Activated T-cell treated with anti-CD3 and anti-CD28 coated beads, Interleukin-2, amount 50 U/mL, for 4 hours (primary cell): ENCODE measurements around the gene ZNF830. TPM values are rescaled to one million over a fixed set of nuclear protein-coding genes. Genes with fewer than 3 reads are reported as not detected.
"Not testable (repeated sequence)": the region's sequence is repeated elsewhere in the genome, so short reads cannot be mapped to it uniquely, and the experiment has no call there.

Experiments
- ATAC-seq, 2 donors: fragments of 200-7000 bp; cut with Tn5 transposase; one replicate each; pipeline ENCODE4 v1.10.0; 2021
- DNase-seq: peaks from one replicate; pipeline ENCODE4 v3.0.0-alpha.2; 2020
- H3K27me3 Mint-ChIP-seq: one replicate; pipeline ENCODE4 v1.8.0; 2021; ENCODE audit warnings: low read depth, mixed read lengths
- H3K36me3 Mint-ChIP-seq: one replicate; pipeline ENCODE4 v1.8.0; 2022; ENCODE audit warnings: mixed read lengths; ENCODE audit not compliant: insufficient read depth
- H3K4me1 Mint-ChIP-seq: one replicate; pipeline ENCODE4 v1.8.0; 2021; ENCODE audit warnings: low read depth, mixed read lengths
- H3K4me3 Mint-ChIP-seq: one replicate; pipeline ENCODE4 v1.8.0; 2021; ENCODE audit warnings: mild to moderate bottlenecking, moderate library complexity, mixed read lengths
- H3K9me3 Mint-ChIP-seq: one replicate; pipeline ENCODE4 v1.8.0; 2021; ENCODE audit warnings: mixed read lengths
- total RNA-seq, 3 donors: library from RNA; stranded (reverse); gene quantifications; one replicate each; pipeline ENCODE4 v1.2.1, GENCODE V29; 2021

ZNF830 gene
- total RNA-seq, 3 donors from 2014 or later = 22.7 to 24.5 (median 22.8) TPM

DNA sequence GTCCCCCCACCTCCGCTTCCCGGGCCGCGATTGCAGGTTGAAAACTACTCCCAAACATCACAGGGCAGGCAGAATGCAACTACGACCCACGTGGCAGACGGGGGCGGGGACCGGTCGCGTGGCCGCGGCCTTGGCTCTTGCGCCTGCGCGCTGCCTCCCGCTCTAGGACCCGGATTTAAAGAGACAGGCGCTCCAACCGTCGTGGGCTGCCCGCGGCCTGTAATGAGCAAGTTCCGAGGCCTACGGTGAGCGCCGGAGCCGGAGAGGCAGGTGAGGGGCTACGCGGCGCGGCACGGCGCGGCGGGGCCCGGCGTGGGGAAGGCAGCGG, 19.0 kb downstream of the ZNF830 start, which contains the start of gene LIG3:
Gene LIG3 (plus strand): TSS at position 160 of the 328 bp plus-strand sequence. CDS start 2,494 bp downstream, outside the sequence.
- H3K27me3 Mint-ChIP-seq = no peaks in the 10 kb centered on the region
- H3K4me1 Mint-ChIP-seq = peaks cover 45% of the 10 kb centered on the region
- H3K4me3 Mint-ChIP-seq = peak within 1 kb of the TSS; percentile 94
- DNase-seq (peak; percentile 94), ATAC-seq (peak; percentile 84 to 86)
- H3K36me3 Mint-ChIP-seq = peaks cover 20% of the 10 kb centered on the region
- no peaks in the 10 kb centered on the region for H3K9me3 Mint-ChIP-seq

DNA sequence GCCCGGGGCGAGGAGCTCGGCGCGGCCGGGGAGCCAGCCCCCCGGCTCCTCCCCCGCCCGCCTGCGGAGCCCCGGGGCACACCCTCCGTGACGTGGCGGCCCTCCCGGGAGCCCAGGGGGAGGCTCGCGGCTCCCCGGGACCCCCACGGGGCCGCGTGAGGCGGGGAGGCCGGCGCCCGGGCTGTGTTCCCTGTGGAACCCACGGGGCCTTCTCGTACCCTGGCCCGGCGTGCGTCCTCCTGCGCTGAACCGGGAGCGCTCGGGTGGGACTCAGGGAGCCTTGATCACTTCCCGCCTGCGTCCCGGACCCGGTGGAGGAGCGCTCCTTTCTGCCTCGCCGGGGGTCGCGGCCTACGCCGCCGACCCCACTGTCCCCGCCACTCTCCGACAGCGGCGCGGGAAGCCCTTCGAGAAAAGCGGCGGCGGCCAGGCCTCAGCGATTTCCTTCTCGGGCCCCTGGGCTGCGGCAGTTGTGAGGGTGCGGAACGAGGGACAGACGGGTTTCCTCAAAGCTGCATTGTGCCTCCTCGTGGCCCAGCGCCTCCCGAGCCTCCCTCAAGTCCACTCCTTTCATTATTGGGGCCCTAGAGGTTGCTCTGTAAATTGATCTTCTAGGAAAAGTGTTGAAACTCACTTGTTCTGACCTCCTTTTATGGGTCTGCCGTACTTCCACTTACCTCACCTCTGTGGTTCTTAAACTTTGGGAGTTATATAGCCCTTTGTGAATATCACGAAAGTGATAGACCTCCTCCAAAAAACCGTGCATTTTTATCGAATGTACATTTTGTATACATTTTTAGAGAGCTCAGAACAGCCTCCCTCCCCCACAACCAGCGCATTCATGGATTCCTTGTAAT, 19.6 kb downstream of the ZNF830 start:
- peak overlapping the region; percentile 94 for H3K4me3 Mint-ChIP-seq
- H3K36me3 Mint-ChIP-seq = peaks cover 21% of the 10 kb centered on the region
- ATAC-seq = peak; percentile 90 to 91
- H3K27me3 Mint-ChIP-seq = no peaks in the 10 kb centered on the region
- H3K4me1 Mint-ChIP-seq = peaks cover 50% of the 10 kb centered on the region
- H3K9me3 Mint-ChIP-seq = no peaks in the 10 kb centered on the region
- DNase-seq = peak; percentile 78

DNA sequence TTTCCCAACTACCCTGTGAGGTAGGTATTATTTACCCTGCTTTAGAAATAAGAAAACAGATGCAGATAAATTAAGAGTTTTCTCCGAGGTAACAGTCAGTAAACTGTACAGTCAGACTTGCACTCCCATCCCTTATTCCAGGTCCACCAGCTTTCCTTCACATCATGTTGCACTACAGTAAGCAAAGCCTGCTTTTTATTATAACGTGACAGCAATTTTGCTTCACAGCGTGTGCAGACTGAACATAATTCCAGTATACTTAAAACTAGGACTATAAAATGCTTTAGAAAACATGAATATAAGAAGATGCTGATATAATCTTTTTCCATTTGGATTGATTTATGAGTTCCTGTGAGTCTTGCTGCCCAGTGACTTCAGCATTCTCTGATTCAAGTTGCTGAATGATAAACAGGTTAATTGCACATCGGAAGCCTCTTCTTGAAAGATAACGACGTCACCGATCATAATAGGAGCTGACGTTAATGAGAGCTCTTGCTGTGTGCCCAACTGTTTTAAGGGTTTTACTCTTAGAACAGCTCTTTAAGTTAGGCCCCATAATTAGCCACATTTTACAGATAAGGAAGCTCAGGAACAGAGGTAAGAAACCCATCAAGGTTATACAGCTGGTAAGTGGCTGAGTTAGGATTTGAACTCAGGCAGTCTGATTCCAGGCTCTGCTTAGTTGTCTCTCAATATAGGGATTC, 20.4 kb downstream of the ZNF830 start:
- Mint-ChIP-seq H3K27me3 (no peaks in the 10 kb centered on the region), H3K36me3 (peaks cover 27% of the 10 kb centered on the region), H3K9me3 (no peaks in the 10 kb centered on the region), H3K4me1 (peaks cover 50% of the 10 kb centered on the region), H3K4me3 (peak overlapping the region; percentile 94)
- DNase-seq (no peak), ATAC-seq (no peak)

DNA sequence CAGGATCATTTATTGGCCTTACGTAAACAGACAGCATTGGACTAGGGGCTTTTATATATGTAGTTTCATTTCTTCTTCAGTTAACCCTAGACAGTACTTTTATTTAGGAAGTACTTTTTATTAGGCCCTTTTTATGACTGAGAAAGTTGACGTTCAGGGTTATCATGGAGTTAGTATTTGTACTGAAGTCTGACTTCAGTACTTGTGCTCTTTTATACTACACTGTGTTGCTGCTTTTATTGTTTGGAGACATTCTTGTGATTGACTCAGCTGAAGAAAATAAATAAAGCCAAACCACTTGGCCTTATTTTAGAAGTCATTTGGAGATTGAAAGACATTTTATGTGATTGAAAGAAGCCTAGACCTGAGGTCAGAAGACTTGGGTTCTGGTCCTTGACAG, 25.9 kb downstream of the ZNF830 start:
- Mint-ChIP-seq H3K4me3 (no peak overlapping the region), H3K36me3 (peaks cover 59% of the 10 kb centered on the region), H3K9me3 (no peaks in the 10 kb centered on the region), H3K4me1 (peaks cover 30% of the 10 kb centered on the region), H3K27me3 (no peaks in the 10 kb centered on the region)
- ATAC-seq (no peak), DNase-seq (no peak)

DNA sequence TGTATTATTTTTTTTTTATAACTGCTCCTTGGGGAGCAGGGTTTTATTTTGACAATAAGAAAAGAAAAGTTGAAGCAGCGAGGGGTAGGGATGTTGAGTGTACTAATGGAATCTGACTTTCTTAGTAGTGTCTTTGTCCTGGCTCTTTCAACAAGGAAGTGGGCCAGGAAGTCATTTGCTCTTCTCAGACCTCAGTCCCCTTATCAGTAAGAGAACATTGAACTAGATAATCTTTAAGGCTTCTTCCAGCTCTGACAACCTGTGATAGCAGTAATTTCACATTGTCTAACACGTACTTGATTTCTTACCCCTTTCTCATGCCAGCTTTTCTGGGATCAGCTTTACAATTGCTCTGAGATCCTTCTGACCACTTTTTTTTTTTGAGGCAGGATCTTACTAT, 27.3 kb downstream of the ZNF830 start:
- Mint-ChIP-seq H3K27me3 (no peaks in the 10 kb centered on the region), H3K36me3 (peaks cover 64% of the 10 kb centered on the region), H3K9me3 (no peaks in the 10 kb centered on the region), H3K4me1 (peaks cover 18% of the 10 kb centered on the region), H3K4me3 (no peak overlapping the region)
- ATAC-seq (no peak), DNase-seq (no peak)

DNA sequence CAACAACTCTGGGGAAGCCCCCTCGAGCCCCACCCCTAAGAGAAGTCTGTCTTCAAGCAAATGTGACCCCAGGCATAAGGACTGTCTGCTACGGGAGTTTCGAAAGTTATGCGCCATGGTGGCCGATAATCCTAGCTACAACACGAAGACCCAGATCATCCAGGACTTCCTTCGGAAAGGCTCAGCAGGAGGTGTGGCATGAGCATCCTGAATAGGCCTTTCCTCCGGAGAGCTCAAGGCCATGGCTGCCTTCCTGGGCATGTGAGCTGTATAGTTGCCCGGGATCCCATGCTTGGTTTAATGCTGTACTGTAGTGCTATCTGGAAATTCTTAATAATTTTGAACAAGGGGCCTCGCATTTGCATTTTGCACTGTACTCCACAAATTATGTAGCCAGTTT, 28.1 kb downstream of the ZNF830 start:
- DNase-seq = no peak
- Mint-ChIP-seq H3K27me3 (no peaks in the 10 kb centered on the region), H3K4me3 (no peak overlapping the region), H3K4me1 (peaks cover 10% of the 10 kb centered on the region), H3K36me3 (peaks cover 62% of the 10 kb centered on the region), H3K9me3 (no peaks in the 10 kb centered on the region)
- ATAC-seq = no peak

DNA sequence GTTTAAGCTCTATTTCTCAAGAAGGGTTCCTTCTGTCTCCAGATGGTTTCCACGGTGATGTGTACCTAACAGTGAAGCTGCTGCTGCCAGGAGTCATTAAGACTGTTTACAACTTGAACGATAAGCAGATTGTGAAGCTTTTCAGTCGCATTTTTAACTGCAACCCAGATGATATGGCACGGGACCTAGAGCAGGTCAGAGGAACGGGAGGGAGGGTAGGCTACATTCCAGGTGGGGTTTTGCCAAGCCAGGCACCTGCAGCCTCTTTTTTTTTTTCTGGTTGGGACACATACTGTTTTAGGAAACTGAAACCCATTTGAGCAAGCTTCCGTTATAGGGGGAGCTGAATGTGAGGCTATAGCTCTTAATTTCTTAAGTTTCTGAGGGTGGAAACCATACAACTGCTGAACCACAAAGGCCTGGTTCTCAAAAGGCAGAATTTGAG, 29.6 kb downstream of the ZNF830 start:
- H3K9me3 Mint-ChIP-seq = no peaks in the 10 kb centered on the region
- DNase-seq (no peak), ATAC-seq (no peak)
- H3K36me3 Mint-ChIP-seq = peaks cover 65% of the 10 kb centered on the region
- H3K27me3 Mint-ChIP-seq = no peaks in the 10 kb centered on the region
- H3K4me3 Mint-ChIP-seq = no peak overlapping the region
- peaks cover 2% of the 10 kb centered on the region for H3K4me1 Mint-ChIP-seq

DNA sequence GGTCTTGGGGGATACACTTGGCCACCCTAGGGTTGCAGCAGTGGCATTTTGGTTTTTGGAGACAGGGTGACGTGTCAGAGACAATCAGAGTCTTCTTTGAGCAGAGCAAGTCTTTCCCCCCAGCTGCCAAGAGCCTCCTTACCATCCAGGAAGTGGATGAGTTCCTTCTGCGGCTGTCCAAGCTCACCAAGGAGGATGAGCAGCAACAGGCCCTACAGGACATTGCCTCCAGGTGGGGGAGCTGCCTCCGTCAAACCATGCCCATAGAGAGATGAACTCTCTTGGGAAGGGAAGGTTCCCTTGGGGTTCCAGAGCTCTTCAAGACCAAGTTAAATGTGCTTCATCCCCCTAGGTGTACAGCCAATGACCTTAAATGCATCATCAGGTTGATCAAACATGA, 30.3 kb downstream of the ZNF830 start:
- H3K36me3 Mint-ChIP-seq = peaks cover 64% of the 10 kb centered on the region
- peaks cover 2% of the 10 kb centered on the region for H3K4me1 Mint-ChIP-seq
- no peaks in the 10 kb centered on the region for H3K9me3 Mint-ChIP-seq
- H3K27me3 Mint-ChIP-seq = no peaks in the 10 kb centered on the region
- no peak overlapping the region for H3K4me3 Mint-ChIP-seq
- ATAC-seq = no peak
- DNase-seq = no peak

DNA sequence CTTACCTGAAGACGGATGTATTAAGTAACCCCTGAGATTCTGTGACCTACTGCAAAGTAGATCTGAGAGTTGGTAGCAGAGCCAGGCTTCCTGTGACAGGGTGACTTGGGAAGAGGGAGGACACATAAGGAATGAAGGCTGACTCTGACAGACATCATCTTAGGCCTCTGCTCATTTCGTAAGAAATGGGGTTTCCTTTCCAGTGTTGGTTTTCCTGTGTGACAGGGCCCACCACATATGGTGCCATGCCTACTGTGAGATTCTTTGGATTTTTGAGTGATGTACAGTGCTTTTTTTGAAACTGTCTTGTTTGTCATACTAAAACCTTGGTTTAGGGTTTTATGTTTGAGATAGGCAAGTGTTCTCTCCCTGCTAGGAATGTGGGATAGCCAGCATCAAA, 31.7 kb downstream of the ZNF830 start:
- H3K27me3 Mint-ChIP-seq = no peaks in the 10 kb centered on the region
- H3K4me1 Mint-ChIP-seq = peaks cover 3% of the 10 kb centered on the region
- no peak for ATAC-seq
- no peaks in the 10 kb centered on the region for H3K9me3 Mint-ChIP-seq
- no peak overlapping the region for H3K4me3 Mint-ChIP-seq
- peaks cover 64% of the 10 kb centered on the region for H3K36me3 Mint-ChIP-seq
- no peak for DNase-seq

DNA sequence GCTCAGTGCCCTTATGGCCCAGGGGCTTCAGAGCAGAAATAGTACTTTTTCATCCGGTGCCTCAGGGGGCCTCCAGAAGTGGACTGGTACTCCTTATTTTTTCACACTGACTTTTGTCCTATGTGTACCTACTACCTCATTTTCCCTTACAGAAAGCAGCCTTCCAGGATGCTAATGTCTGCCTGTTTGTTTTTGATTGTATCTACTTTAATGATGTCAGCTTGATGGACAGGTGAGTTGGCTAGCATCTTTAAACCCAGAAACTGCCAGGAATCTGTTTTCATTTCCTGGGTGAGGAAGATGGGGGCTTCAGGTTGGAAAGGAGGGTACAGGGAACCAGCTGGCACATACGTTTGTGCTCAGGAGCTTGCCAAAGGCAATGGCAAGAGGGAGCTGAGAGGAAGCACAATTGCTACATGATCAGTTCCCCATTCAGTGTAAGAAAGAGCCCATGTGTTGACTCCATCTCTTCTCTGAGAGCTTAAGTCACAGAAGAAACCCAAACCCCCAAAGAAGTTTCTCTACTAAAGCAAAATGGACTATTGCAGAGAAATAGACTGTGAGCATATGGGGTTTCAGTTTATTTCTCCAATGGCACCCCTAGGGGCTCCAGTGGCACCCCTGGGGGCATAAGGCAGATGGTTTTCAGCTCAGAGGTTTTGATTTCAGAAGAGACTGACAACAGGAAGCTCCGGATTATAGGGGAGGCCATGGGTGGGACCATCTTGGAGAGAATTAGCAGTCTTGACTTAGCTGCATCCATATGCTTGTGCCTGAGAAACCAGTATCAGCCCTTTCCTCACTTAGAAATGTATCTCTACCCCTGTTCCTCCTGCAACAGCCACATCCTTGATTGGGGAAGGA, 35.3 kb downstream of the ZNF830 start:
- H3K4me1 Mint-ChIP-seq = peaks cover 5% of the 10 kb centered on the region
- H3K36me3 Mint-ChIP-seq = peaks cover 49% of the 10 kb centered on the region
- no peaks in the 10 kb centered on the region for H3K9me3 Mint-ChIP-seq
- DNase-seq (no peak), ATAC-seq (no peak)
- H3K4me3 Mint-ChIP-seq = no peak overlapping the region
- no peaks in the 10 kb centered on the region for H3K27me3 Mint-ChIP-seq

DNA sequence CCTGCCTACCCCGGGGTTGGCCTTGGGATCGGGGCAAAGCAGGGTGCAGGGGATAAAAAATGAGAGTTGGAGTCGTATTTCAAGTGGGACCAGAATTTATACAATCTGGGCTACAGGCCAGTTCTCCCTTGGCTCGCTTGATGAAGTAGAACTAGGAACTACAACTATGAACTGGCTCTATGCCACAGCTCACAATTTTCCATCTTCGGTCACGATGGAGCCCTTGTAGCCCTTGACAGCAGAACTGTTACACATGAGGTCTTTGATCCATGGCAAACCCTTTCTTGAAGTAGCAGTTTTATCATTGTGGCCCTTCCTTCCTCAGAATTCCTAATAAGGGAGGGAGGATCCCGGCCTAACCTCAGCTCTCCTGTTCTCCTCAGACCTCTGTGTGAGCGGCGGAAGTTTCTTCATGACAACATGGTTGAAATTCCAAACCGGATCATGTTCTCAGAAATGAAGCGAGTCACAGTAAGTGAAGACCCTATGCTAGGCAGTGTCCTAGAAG, 36.1 kb downstream of the ZNF830 start:
- peaks cover 5% of the 10 kb centered on the region for H3K4me1 Mint-ChIP-seq
- no peak for DNase-seq
- H3K9me3 Mint-ChIP-seq = no peaks in the 10 kb centered on the region
- H3K4me3 Mint-ChIP-seq = no peak overlapping the region
- H3K36me3 Mint-ChIP-seq = peaks cover 48% of the 10 kb centered on the region
- no peaks in the 10 kb centered on the region for H3K27me3 Mint-ChIP-seq
- ATAC-seq = no peak

DNA sequence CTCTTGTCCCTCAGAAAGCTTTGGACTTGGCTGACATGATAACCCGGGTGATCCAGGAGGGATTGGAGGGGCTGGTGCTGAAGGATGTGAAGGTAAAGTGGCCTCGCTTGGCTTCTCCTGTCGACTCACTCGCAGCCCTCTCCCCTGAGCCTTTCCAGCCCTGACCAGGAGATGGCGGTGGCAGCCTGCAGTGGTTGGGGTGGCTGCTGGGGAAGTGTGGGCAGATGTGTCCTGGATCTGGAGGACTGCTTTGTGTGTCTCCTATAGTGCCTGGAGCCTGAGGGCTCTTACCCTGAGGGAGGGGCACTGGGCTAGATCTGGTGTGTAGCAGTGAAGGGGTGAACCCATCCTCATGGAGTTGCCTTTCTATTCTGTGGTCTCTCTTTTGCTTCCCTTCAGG, 36.9 kb downstream of the ZNF830 start:
- H3K9me3 Mint-ChIP-seq = no peaks in the 10 kb centered on the region
- H3K4me3 Mint-ChIP-seq = no peak overlapping the region
- H3K27me3 Mint-ChIP-seq = no peaks in the 10 kb centered on the region
- DNase-seq (peak; percentile 76), ATAC-seq (peak; percentile 96)
- H3K4me1 Mint-ChIP-seq = peaks cover 5% of the 10 kb centered on the region
- peaks cover 46% of the 10 kb centered on the region for H3K36me3 Mint-ChIP-seq

DNA sequence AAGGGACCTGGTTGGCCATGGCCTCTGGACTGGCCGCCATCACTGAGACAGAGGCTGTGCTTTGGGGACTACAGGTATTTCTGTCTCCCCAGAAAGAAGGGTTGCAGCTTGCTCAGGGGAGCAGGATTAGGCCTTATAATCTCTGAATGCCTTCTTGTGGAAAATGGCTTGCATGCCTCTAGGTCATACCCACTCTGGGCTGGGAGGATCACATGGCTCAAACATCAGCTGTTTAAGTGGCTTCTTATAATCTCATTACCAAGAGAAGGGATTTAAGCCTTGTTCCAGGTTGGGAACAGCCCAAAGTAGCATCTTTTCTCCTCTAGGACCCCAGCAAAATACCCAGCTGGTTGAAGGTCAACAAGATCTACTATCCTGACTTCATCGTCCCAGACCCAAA, 38.1 kb downstream of the ZNF830 start:
- Mint-ChIP-seq H3K36me3 (peaks cover 46% of the 10 kb centered on the region), H3K4me1 (peaks cover 5% of the 10 kb centered on the region), H3K27me3 (no peaks in the 10 kb centered on the region), H3K9me3 (no peaks in the 10 kb centered on the region), H3K4me3 (no peak overlapping the region)
- ATAC-seq (no peak), DNase-seq (no peak)

DNA sequence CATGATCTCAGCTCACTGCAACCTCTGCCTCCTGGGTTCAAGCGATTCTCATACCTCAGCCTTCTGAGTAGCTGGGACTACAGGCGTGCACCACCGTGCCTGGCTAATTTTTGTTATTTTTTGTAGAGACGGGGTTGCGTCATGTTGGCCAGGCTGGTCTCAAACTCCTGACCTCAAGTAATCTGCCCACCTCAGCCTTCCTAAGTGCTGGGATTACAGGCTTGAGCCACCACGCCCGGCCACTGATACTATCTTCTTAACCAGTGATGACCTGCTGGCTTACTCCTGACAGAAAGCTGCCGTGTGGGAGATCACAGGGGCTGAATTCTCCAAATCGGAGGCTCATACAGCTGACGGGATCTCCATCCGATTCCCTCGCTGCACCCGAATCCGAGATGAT, 39.6 kb downstream of the ZNF830 start:
- H3K4me1 Mint-ChIP-seq, H3K4me3 Mint-ChIP-seq, H3K9me3 Mint-ChIP-seq, DNase-seq, ATAC-seq, H3K27me3 Mint-ChIP-seq: not testable (repeated sequence)
- H3K36me3 Mint-ChIP-seq = peaks cover 41% of the 10 kb centered on the region
